Kidney (tissue), 14 donors: ENCODE measurements around the gene PLSCR5. TPM values are rescaled to one million over a fixed set of nuclear protein-coding genes. Genes with fewer than 3 reads are reported as not detected.

Source experiments
- DNase-seq, 5 donors: peaks; one replicate each; pipeline ENCODE4 v3.0.0-alpha.2; 2013 to 2020
- FAIRE-seq: peaks from 2 replicates; lab custom pipeline; 2012; peaks lifted over from hg19 to GRCh38; lab: Jason Lieb, UNC
- H3K27ac ChIP-seq, 2 donors: one replicate each; pipeline ENCODE4 v1.7.0; 2013; ENCODE audit warnings: low read depth in 2 of 2, low read length in 2 of 2, inconsistent platforms in 1 of 2
- H3K27me3 ChIP-seq: one replicate; pipeline ENCODE4 v1.7.1; 2013; ENCODE audit warnings: low read length, inconsistent platforms; ENCODE audit not compliant: control insufficient read depth, insufficient read depth
- H3K36me3 ChIP-seq, 3 donors: one replicate each; pipeline versions ENCODE4 v1.7.0 to v1.7.1; 2013; ENCODE audit warnings: low read length in 3 of 3, control low read depth in 1 of 3, inconsistent platforms in 1 of 3; ENCODE audit not compliant: insufficient read depth in 3 of 3, control insufficient read depth in 2 of 3
- H3K4me1 ChIP-seq, 3 donors: one replicate each; pipeline versions ENCODE4 v1.7.0 to v1.7.1; 2013; ENCODE audit warnings: low read length in 3 of 3, inconsistent platforms in 1 of 3, low read depth in 1 of 3; ENCODE audit not compliant: control insufficient read depth in 2 of 3, insufficient read depth in 2 of 3
- H3K4me3 ChIP-seq, 3 donors: one replicate each; pipeline versions ENCODE4 v1.7.0 to v1.8.1; 2013; ENCODE audit warnings: low read length in 3 of 3, control low read depth in 1 of 3, inconsistent platforms in 1 of 3
- H3K9ac ChIP-seq, 3 donors: one replicate each; pipeline versions ENCODE4 v1.7.0 to v1.7.1; 2013; ENCODE audit warnings: low read length in 3 of 3, control low read depth in 1 of 3, inconsistent platforms in 1 of 3
- H3K9me3 ChIP-seq, 3 donors: one replicate each; pipeline versions ENCODE4 v1.7.0 to v1.7.1; 2013; ENCODE audit warnings: low read length in 3 of 3, control low read depth in 1 of 3, inconsistent platforms in 1 of 3; ENCODE audit not compliant: control insufficient read depth in 2 of 3, insufficient read depth in 1 of 3
- intact Hi-C: fragments of 100-400 bp; cut with DNase I; formaldehyde crosslinking; loops from one replicate; pipeline ENCODE4 v1.11.1; 2022
- polyA plus RNA-seq: library from polyadenylated mRNA; stranded (reverse); fragments of 350-450 nt; fragmentation: Illumina TruSeq; extraction: RNeasy Lipid Tissue Mini Kit (QIAGEN cat#74804); gene quantifications from one replicate; pipeline ENCODE4 v1.2.3, GENCODE V29; 2014; ENCODE audit warnings: low read depth, low replicate concordance; ENCODE audit not compliant: insufficient read depth
- total RNA-seq: library from RNA; stranded (reverse); fragmentation: NEBNext Ultra II Directional; extraction: Animal tissue kit (Norgen Biotek cat#: 25700); gene quantifications from one replicate; pipeline ENCODE4 v1.2.1, GENCODE V29; 2021
- TF ChIP-seq, protein P1 (sequence below): IDR thresholded peaks from 3 replicates; pipeline ENCODE4 v1.5.1; 2012; ENCODE audit warnings: mild to moderate bottlenecking, moderate library complexity, borderline replicate concordance; ENCODE audit not compliant: insufficient read depth; ENCODE audit errors: extremely low read depth
- donor health status: control.
- donor health status: control.
- donor health status: control.
- donor health status: control.
- donor health status: control.
- donor health status: DM: yes; HTN: yes; CAD: no.
- donor health status: Normal renal cell carcinoma (clear cell type).

Gene PLSCR5
- total and polyA plus RNA-seq, 2 donors from 2014 or later, result not detected

DNA sequence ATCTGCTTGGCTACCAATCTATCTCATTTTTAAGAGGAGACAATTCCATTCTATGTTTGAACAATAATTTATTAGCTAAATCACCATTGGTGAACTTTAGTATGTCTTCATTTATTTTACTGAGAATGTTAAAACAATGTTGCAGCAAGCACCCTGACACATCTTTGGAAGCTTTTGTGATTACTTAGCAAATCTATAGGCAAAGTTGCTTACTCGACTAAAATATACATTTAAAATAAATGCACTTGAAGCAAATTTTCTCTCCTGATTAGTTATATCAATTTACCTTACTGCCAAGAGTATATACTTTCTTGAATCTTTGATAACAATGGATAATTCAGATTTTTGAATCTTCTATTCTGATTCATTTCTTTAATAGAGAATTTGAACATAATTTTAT, 31.0 kb downstream of the PLSCR5 start:
- H3K4me3 ChIP-seq, result no peak overlapping the region
- H3K27ac ChIP-seq, result no peak overlapping the region
- H3K9ac ChIP-seq, result no peak overlapping the region
- no peaks in the 10 kb centered on the region for H3K4me1 ChIP-seq
- no peaks in the 10 kb centered on the region for H3K36me3 ChIP-seq
- intact Hi-C loops, result loop anchor here (10.0 kb wide), 1 partner anchor 239 kb away; no protein-coding TSS in a partner anchor
- TF ChIP-seq, protein P1, sequence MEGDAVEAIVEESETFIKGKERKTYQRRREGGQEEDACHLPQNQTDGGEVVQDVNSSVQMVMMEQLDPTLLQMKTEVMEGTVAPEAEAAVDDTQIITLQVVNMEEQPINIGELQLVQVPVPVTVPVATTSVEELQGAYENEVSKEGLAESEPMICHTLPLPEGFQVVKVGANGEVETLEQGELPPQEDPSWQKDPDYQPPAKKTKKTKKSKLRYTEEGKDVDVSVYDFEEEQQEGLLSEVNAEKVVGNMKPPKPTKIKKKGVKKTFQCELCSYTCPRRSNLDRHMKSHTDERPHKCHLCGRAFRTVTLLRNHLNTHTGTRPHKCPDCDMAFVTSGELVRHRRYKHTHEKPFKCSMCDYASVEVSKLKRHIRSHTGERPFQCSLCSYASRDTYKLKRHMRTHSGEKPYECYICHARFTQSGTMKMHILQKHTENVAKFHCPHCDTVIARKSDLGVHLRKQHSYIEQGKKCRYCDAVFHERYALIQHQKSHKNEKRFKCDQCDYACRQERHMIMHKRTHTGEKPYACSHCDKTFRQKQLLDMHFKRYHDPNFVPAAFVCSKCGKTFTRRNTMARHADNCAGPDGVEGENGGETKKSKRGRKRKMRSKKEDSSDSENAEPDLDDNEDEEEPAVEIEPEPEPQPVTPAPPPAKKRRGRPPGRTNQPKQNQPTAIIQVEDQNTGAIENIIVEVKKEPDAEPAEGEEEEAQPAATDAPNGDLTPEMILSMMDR, result no peak
- FAIRE-seq, result no peak
- no peaks in the 10 kb centered on the region for H3K9me3 ChIP-seq
- DNase-seq, result no peak
- no peaks in the 10 kb centered on the region for H3K27me3 ChIP-seq

DNA sequence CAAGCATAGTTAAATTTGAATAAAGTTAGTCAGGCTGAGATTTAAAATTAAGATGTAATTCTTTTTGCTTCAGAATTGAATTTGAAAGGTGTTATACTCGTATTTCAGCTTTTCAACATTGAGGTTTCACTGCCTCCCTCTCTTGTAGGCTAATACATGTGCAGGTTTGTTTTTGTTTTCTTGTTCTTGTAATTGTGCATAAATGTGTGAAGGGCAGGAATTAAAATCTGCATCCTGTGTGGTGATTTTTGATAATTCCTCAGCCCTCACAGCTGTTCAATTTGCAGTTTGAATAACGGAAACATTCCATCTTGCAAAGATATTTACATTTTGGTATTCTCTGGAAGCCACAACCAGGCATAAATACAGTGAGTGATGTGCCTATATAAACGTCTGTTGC, 35.8 kb downstream of the PLSCR5 start:
- no peaks in the 10 kb centered on the region for H3K4me1 ChIP-seq
- H3K36me3 ChIP-seq, result no peaks in the 10 kb centered on the region
- no peak overlapping the region for H3K9ac ChIP-seq
- TF ChIP-seq, protein P1, result no peak
- FAIRE-seq (no peak), DNase-seq (no peak)
- no peak overlapping the region for H3K27ac ChIP-seq
- H3K9me3 ChIP-seq, result no peaks in the 10 kb centered on the region
- H3K4me3 ChIP-seq, result no peak overlapping the region
- H3K27me3 ChIP-seq, result no peaks in the 10 kb centered on the region
- intact Hi-C loops, result no loop called here

DNA sequence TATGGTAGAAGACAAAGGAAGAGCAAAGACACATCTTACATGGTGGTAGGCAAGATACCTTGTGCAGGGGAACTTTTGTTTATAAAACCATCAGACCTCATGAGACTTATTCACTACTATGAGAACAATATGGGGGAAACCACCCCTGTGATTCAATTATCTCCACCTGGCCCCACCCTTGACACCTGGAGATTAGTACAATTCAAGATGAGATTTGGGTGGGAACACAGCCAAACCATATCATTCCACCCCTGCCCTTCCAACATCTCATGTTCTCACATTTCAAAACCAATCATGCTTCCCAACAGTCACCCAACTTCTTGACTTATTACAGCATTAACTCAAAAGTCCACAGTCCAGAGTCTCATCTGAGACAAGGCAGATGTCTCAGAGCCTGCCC, 39.0 kb downstream of the PLSCR5 start:
- Histone ChIP-seq H3K36me3 (no peaks in the 10 kb centered on the region), H3K9me3 (no peaks in the 10 kb centered on the region), H3K4me1 (no peaks in the 10 kb centered on the region), H3K27ac (no peak overlapping the region), H3K4me3 (no peak overlapping the region), H3K27me3 (no peaks in the 10 kb centered on the region), H3K9ac (no peak overlapping the region)
- DNase-seq (no peak), FAIRE-seq (no peak)
- TF ChIP-seq, protein P1, result no peak
- intact Hi-C loops, result no loop called here

DNA sequence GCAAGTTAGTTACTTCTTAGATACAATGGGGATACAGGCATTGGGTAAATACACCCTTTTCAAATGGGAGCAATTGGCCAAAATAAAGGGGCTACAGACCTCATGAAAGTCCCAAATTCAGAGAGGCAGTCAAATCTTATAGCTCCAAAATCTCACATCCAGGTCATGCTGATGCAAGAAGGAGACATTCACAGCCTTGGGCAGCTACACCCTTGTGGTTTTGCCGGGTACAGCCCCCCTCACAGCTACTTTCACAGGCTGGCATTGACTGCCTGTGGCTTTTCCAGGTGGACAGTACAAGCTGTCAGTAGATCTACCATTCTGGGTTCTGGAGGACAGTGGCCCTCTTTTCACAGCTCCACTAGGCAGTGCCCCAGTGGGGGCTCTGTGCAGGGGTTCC, 43.3 kb downstream of the PLSCR5 start:
- intact Hi-C loops, result no loop called here
- no peak overlapping the region for H3K9ac ChIP-seq
- no peaks in the 10 kb centered on the region for H3K36me3 ChIP-seq
- FAIRE-seq (no peak), DNase-seq (no peak)
- H3K27me3 ChIP-seq, result no peaks in the 10 kb centered on the region
- H3K9me3 ChIP-seq, result no peaks in the 10 kb centered on the region
- no peak overlapping the region for H3K27ac ChIP-seq
- H3K4me3 ChIP-seq, result no peak overlapping the region
- TF ChIP-seq, protein P1, result no peak
- H3K4me1 ChIP-seq, result no peaks in the 10 kb centered on the region
